Measurements from ENCODE around the gene KRCC1.

KRCC1 gene

DNA sequence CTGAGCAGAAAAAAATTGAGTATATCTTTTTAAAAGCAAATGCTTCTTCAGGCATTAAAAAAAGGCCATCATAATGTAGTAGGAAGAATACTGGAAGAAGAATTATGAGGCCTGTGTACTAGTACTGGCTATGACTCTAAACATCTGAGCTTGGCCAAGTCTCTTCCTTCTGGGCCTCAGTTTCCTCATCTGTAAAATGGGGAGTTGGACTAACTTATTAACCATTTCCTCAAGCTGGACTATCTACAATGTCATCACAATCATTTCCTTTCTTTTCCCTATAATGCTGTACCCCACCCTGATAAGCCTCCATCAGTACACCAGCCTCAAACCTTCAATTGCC lies 42.9 kb upstream of the KRCC1 start:
- Histone ChIP-seq H3K4me1 (ENCODE audit: control insufficient read depth, low read length) (no peaks in the 10 kb centered on the region), H3K27me3 (ENCODE audit: control insufficient read depth, low read length) (0 out of 2 replicates have a peak, but pooled peaks cover 6% of the 10 kb centered on the region), H3K79me2 (ENCODE audit: control insufficient read depth, low read length) (no peaks in the 10 kb centered on the region)

DNA sequence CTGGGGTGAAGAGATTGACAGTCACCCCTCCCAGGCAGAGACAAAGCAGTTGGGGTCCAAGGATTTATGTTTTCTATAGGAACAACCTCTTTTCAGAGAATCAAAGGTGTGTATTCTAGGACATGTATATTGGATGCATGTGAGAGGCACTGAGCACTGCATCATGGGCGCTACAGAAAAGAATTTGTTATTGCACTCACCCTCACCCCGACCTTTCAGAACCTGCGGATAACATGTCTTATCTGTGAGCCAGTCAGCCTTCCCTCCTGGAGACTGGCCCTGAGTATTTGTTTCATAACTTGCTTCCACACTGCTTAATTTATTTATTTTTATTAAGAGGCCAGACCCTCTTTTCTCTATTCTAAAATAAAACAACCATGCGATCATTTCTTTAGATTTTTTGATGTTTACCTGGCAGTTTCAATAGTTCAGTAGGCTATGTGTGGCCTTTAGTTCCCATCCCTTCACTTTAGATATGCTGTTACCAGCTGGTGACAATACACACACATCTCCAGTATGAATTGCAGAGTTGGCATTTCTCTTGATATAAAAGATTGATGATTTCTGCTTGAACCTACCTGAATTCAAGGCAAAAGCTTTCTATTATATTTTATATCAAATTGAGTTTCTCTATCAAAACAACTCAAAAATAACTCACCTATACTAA lies 42.4 kb upstream of the KRCC1 start:
- H3K9me3 ChIP-seq (ENCODE audit: control insufficient read depth, insufficient read depth, low read length), result no peaks in the 10 kb centered on the region
- no peaks in the 10 kb centered on the region for H3K79me2 ChIP-seq (ENCODE audit: control insufficient read depth, low read length)
- no peak overlapping the region for H3K27ac ChIP-seq (ENCODE audit: low read depth, low read length)
- no peaks in the 10 kb centered on the region for H3F3A ChIP-seq (ENCODE audit: control insufficient read depth, insufficient read depth)
- H3K4me3 ChIP-seq (ENCODE audit: low read length), result no peak overlapping the region
- no peak for TF ChIP-seq EZH2phosphoT487 (IDR thresholded peaks at IDR 0.05; ENCODE audit: borderline replicate concordance, low read length)
- TF ChIP-seq, protein P1, sequence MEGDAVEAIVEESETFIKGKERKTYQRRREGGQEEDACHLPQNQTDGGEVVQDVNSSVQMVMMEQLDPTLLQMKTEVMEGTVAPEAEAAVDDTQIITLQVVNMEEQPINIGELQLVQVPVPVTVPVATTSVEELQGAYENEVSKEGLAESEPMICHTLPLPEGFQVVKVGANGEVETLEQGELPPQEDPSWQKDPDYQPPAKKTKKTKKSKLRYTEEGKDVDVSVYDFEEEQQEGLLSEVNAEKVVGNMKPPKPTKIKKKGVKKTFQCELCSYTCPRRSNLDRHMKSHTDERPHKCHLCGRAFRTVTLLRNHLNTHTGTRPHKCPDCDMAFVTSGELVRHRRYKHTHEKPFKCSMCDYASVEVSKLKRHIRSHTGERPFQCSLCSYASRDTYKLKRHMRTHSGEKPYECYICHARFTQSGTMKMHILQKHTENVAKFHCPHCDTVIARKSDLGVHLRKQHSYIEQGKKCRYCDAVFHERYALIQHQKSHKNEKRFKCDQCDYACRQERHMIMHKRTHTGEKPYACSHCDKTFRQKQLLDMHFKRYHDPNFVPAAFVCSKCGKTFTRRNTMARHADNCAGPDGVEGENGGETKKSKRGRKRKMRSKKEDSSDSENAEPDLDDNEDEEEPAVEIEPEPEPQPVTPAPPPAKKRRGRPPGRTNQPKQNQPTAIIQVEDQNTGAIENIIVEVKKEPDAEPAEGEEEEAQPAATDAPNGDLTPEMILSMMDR (IDR thresholded peaks at IDR 0.05; ENCODE audit: low read depth, low read length, poor library complexity, severe bottlenecking), result no peak
- no peaks in the 10 kb centered on the region for H3K4me1 ChIP-seq (ENCODE audit: control insufficient read depth, low read length)
- no peak overlapping the region for H3K4me2 ChIP-seq (ENCODE audit: low read length)
- H3K36me3 ChIP-seq (ENCODE audit: control insufficient read depth, low read length), result no peaks in the 10 kb centered on the region
- 0 out of 2 replicates have a peak, but pooled peaks cover 6% of the 10 kb centered on the region for H3K27me3 ChIP-seq (ENCODE audit: control insufficient read depth, low read length)
- H3K9me2 ChIP-seq (replicated peaks; ENCODE audit: control insufficient read depth, low read length), result no peaks in the 10 kb centered on the region
- H4K20me1 ChIP-seq (ENCODE audit: control insufficient read depth, insufficient read depth, low read depth, low read length), result no peaks in the 10 kb centered on the region

More for the DNA sequence above, 42.9 kb upstream of the KRCC1 start:
- H3F3A ChIP-seq (ENCODE audit: control insufficient read depth, insufficient read depth), result no peaks in the 10 kb centered on the region
- no peaks in the 10 kb centered on the region for H4K20me1 ChIP-seq (ENCODE audit: control insufficient read depth, insufficient read depth, low read depth, low read length)
- H3K36me3 ChIP-seq (ENCODE audit: control insufficient read depth, low read length), result no peaks in the 10 kb centered on the region
- no peak overlapping the region for H3K4me3 ChIP-seq (ENCODE audit: low read length)
- TF ChIP-seq, protein P1 (IDR thresholded peaks at IDR 0.05; ENCODE audit: low read depth, low read length, poor library complexity, severe bottlenecking), result no peak
- TF ChIP-seq EZH2phosphoT487 (IDR thresholded peaks at IDR 0.05; ENCODE audit: borderline replicate concordance, low read length), result no peak
- H3K9me2 ChIP-seq (replicated peaks; ENCODE audit: control insufficient read depth, low read length), result no peaks in the 10 kb centered on the region
- no peak overlapping the region for H3K27ac ChIP-seq (ENCODE audit: low read depth, low read length)
- no peak overlapping the region for H3K4me2 ChIP-seq (ENCODE audit: low read length)
- H3K9me3 ChIP-seq (ENCODE audit: control insufficient read depth, insufficient read depth, low read length), result no peaks in the 10 kb centered on the region

DNA sequence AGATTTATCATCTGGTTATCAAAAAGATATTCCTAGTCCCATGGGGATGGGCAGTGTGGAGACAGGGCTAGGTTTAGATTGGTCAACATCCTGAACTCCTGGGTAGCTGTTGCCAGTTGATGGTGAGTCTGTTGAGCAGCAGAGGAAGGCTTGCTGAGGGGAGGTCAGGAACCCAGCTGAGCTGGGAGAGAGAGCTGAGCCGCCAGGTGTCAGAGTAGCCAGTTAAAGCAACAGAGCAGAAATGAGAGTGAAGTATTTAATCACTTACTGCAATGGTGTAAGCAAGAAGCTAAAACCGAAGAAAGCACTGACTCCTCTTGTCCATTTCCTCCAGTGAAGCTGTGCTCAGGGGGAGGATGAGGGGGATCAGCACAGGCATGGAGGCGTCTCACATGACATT lies 41.6 kb upstream of the KRCC1 start:
- no peak for TF ChIP-seq EZH2phosphoT487 (IDR thresholded peaks at IDR 0.05; ENCODE audit: borderline replicate concordance, low read length)
- TF ChIP-seq, protein P1 (IDR thresholded peaks at IDR 0.05; ENCODE audit: low read depth, low read length, poor library complexity, severe bottlenecking), result no peak
- Histone ChIP-seq H3K4me2 (ENCODE audit: low read length) (no peak overlapping the region), H3K9me3 (ENCODE audit: control insufficient read depth, insufficient read depth, low read length) (no peaks in the 10 kb centered on the region), H3K79me2 (ENCODE audit: control insufficient read depth, low read length) (no peaks in the 10 kb centered on the region), H4K20me1 (ENCODE audit: control insufficient read depth, insufficient read depth, low read depth, low read length) (no peaks in the 10 kb centered on the region), H3K4me3 (ENCODE audit: low read length) (no peak overlapping the region), H3K4me1 (ENCODE audit: control insufficient read depth, low read length) (no peaks in the 10 kb centered on the region), H3K36me3 (ENCODE audit: control insufficient read depth, low read length) (no peaks in the 10 kb centered on the region), H3F3A (ENCODE audit: control insufficient read depth, insufficient read depth) (no peaks in the 10 kb centered on the region), H3K27me3 (ENCODE audit: control insufficient read depth, low read length) (0 out of 2 replicates have a peak, but pooled peaks cover 6% of the 10 kb centered on the region), H3K9me2 (replicated peaks; ENCODE audit: control insufficient read depth, low read length) (no peaks in the 10 kb centered on the region), H3K27ac (ENCODE audit: low read depth, low read length) (no peak overlapping the region)
